Measurements from ENCODE around the gene SPAG9.

DNA sequence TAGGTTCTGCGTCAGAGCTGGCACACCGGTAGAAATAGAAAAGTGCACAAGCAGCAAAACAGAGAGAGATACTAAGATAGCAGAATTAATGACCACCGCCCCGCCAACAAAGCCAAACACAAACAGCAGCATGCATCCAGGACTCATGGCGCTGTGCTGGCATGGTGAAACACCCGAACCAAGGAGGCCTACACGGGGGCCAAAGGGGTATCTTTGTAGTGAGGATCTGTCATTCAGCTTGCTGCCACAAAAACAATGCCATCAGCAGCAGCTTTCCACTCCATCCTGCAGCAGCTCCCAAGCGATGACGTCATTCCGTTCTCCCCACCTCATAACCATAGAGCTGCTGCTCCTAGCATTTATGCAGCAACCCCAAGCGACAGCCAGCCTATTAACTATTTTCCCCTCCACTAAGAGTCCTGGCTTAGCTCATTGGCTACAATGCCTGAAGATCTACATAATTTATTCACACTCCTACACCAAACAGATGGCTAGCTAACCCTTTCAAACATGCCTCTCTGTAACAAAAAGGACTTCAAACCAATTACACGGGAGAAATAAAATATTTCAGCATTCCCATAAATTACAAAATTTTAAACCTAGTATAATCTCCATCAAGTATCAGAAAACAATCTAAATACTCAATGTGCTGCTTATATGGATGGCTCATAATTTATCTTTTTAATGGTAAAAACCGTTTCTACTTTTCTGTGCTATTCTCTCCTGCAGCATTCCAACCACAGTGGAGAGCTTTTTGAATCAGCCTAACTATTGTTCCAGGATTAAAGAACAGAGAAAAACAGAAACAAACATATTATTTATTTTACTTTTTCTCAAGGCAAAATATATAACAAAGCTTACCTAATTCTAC, 73.9 kb downstream of the SPAG9 start:
- TF ChIP-seq POLR2AphosphoS5 (IDR thresholded peaks at IDR 0.05; ENCODE audit: low read depth, low read length) = no peak
- TF ChIP-seq, protein P1, sequence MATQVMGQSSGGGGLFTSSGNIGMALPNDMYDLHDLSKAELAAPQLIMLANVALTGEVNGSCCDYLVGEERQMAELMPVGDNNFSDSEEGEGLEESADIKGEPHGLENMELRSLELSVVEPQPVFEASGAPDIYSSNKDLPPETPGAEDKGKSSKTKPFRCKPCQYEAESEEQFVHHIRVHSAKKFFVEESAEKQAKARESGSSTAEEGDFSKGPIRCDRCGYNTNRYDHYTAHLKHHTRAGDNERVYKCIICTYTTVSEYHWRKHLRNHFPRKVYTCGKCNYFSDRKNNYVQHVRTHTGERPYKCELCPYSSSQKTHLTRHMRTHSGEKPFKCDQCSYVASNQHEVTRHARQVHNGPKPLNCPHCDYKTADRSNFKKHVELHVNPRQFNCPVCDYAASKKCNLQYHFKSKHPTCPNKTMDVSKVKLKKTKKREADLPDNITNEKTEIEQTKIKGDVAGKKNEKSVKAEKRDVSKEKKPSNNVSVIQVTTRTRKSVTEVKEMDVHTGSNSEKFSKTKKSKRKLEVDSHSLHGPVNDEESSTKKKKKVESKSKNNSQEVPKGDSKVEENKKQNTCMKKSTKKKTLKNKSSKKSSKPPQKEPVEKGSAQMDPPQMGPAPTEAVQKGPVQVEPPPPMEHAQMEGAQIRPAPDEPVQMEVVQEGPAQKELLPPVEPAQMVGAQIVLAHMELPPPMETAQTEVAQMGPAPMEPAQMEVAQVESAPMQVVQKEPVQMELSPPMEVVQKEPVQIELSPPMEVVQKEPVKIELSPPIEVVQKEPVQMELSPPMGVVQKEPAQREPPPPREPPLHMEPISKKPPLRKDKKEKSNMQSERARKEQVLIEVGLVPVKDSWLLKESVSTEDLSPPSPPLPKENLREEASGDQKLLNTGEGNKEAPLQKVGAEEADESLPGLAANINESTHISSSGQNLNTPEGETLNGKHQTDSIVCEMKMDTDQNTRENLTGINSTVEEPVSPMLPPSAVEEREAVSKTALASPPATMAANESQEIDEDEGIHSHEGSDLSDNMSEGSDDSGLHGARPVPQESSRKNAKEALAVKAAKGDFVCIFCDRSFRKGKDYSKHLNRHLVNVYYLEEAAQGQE (IDR thresholded peaks at IDR 0.05; ENCODE audit: low read depth) = no peak
- TF ChIP-seq CTCF (IDR thresholded peaks at IDR 0.05 in 2 of 3, conservative IDR thresholded peaks at IDR 0.05 in 1 of 3; ENCODE audit: borderline replicate concordance in 1 of 3, insufficient read depth in 1 of 3, low read depth in 2 of 3, low read length in 2 of 3) = no peak
- no peak for TF ChIP-seq POLR2A (IDR thresholded peaks at IDR 0.05; ENCODE audit: borderline replicate concordance, extremely low read depth, insufficient read depth, insufficient read length)
- TF ChIP-seq TCF7L2 (IDR thresholded peaks at IDR 0.05; ENCODE audit: borderline replicate concordance, extremely low read depth, insufficient read depth, insufficient read length) = no peak
- no peak for TF ChIP-seq RAD21 (IDR thresholded peaks at IDR 0.05; ENCODE audit: low read depth)
- no peak for TF ChIP-seq ZNF274 (IDR thresholded peaks at IDR 0.05; ENCODE audit: low read depth, low read length)
- TF ChIP-seq, protein P2, sequence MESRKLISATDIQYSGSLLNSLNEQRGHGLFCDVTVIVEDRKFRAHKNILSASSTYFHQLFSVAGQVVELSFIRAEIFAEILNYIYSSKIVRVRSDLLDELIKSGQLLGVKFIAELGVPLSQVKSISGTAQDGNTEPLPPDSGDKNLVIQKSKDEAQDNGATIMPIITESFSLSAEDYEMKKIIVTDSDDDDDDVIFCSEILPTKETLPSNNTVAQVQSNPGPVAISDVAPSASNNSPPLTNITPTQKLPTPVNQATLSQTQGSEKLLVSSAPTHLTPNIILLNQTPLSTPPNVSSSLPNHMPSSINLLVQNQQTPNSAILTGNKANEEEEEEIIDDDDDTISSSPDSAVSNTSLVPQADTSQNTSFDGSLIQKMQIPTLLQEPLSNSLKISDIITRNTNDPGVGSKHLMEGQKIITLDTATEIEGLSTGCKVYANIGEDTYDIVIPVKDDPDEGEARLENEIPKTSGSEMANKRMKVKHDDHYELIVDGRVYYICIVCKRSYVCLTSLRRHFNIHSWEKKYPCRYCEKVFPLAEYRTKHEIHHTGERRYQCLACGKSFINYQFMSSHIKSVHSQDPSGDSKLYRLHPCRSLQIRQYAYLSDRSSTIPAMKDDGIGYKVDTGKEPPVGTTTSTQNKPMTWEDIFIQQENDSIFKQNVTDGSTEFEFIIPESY (IDR thresholded peaks at IDR 0.05; ENCODE audit: extremely low read depth, insufficient replicate concordance, low read length) = no peak
- TF ChIP-seq JUND (IDR thresholded peaks at IDR 0.05) = no peak
- no peak for TF ChIP-seq MAX (IDR thresholded peaks at IDR 0.05)
- TF ChIP-seq EGR1 (IDR thresholded peaks at IDR 0.05; ENCODE audit: low read depth) = no peak
